ENCODE measurements around the gene SLC6A19.

SLC6A19 gene

GRCh38 chr5:1181451-1182359, 19.7 kb upstream of the SLC6A19 start:
- no peak for DNase-seq

GRCh38 chr5:1182360-1182632, 19.1 kb upstream of the SLC6A19 start:
- DNase-seq = no peak

- no peak for DNase-seq
These were observed 18.6 kb upstream of the SLC6A19 start for GRCh38 chr5:1182633-1183423.

- no peak for DNase-seq
These were observed 17.8 kb upstream of the SLC6A19 start for GRCh38 chr5:1183424-1184162.

GRCh38 chr5:1184163-1184470, 17.3 kb upstream of the SLC6A19 start:
- DNase-seq = no peak

GRCh38 chr5:1184481-1184880, 16.9 kb upstream of the SLC6A19 start:
- DNase-seq = no peak

GRCh38 chr5:1185038-1185627, 16.3 kb upstream of the SLC6A19 start:
- DNase-seq = no peak

- no peak for DNase-seq
These were observed 15.6 kb upstream of the SLC6A19 start for GRCh38 chr5:1185629-1186350.

- DNase-seq = no peak
These were observed 14.8 kb upstream of the SLC6A19 start for GRCh38 chr5:1186351-1187233.

GRCh38 chr5:1187234-1187949, 14.0 kb upstream of the SLC6A19 start:
- no peak for DNase-seq

GRCh38 chr5:1187950-1188334, 13.5 kb upstream of the SLC6A19 start:
- no peak for DNase-seq

- no peak for DNase-seq
These were observed 12.9 kb upstream of the SLC6A19 start for GRCh38 chr5:1188464-1188863.

- no peak for DNase-seq
These were observed 12.1 kb upstream of the SLC6A19 start for GRCh38 chr5:1189269-1189668.

- DNase-seq = no peak
These were observed 11.1 kb upstream of the SLC6A19 start for GRCh38 chr5:1190278-1190677.

- DNase-seq = no peak
These were observed 10.6 kb upstream of the SLC6A19 start for GRCh38 chr5:1190837-1191239.

GRCh38 chr5:1192971-1193590, 8.3 kb upstream of the SLC6A19 start:
- DNase-seq = no peak

- DNase-seq = no peak
These were observed 7.8 kb upstream of the SLC6A19 start for GRCh38 chr5:1193591-1193985.

- DNase-seq = no peak
These were observed 7.0 kb upstream of the SLC6A19 start for GRCh38 chr5:1194378-1194777.

- DNase-seq = no peak
These were observed 6.0 kb upstream of the SLC6A19 start for GRCh38 chr5:1195439-1195838.

- DNase-seq = no peak
These were observed 5.5 kb upstream of the SLC6A19 start for GRCh38 chr5:1195916-1196315.

GRCh38 chr5:1196562-1196961, 4.8 kb upstream of the SLC6A19 start:
- DNase-seq = no peak
